Measurements from ENCODE around the gene PACSIN3.

DNA sequence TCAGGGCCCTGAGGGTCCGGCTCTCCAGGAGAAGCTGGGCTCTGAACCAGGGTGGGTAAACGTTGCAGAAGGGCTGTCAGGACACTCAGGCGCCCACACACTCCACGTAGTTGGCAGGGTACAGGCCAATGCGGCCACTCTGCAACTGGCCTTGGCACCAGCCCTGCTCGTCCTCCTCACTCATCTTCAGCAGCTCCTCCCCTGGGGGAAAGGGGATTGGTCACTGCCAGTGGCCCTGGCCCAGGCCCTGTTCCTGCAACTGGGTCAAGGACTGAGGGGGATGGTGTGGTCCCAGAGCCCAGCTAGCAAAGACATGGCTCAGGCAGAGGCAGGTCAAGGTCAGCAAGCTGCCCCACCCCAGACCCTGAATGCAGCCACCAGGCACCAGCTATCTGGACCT, 8.4 kb downstream of the PACSIN3 start:
- TF ChIP-seq EZH2 (IDR thresholded peaks at IDR 0.05; ENCODE audit: low read depth, low read length, severe bottlenecking) (no peak), POLR2A (IDR thresholded peaks at IDR 0.05; ENCODE audit: control extremely low read depth in 1 of 2, low read depth in 2 of 2, low read length in 2 of 2) (no peak), SIX5 (IDR thresholded peaks at IDR 0.05; ENCODE audit: low read depth, low read length) (no peak), RBBP5 (IDR thresholded peaks at IDR 0.05; ENCODE audit: borderline replicate concordance, low read depth, low read length) (no peak), TBP (IDR thresholded peaks at IDR 0.05; ENCODE audit: low read depth, low read length) (no peak), CEBPB (IDR thresholded peaks at IDR 0.05; ENCODE audit: low read depth, low read length) (no peak), JUND (IDR thresholded peaks at IDR 0.05; ENCODE audit: low read length) (no peak), POLR2AphosphoS5 (IDR thresholded peaks at IDR 0.05; ENCODE audit: low read depth, low read length) (no peak), TAF1 (IDR thresholded peaks at IDR 0.05; ENCODE audit: low read depth, low read length) (no peak)
- TF ChIP-seq, protein P1, sequence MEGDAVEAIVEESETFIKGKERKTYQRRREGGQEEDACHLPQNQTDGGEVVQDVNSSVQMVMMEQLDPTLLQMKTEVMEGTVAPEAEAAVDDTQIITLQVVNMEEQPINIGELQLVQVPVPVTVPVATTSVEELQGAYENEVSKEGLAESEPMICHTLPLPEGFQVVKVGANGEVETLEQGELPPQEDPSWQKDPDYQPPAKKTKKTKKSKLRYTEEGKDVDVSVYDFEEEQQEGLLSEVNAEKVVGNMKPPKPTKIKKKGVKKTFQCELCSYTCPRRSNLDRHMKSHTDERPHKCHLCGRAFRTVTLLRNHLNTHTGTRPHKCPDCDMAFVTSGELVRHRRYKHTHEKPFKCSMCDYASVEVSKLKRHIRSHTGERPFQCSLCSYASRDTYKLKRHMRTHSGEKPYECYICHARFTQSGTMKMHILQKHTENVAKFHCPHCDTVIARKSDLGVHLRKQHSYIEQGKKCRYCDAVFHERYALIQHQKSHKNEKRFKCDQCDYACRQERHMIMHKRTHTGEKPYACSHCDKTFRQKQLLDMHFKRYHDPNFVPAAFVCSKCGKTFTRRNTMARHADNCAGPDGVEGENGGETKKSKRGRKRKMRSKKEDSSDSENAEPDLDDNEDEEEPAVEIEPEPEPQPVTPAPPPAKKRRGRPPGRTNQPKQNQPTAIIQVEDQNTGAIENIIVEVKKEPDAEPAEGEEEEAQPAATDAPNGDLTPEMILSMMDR (IDR thresholded peaks at IDR 0.05; ENCODE audit: control extremely low read depth in 1 of 3, insufficient read depth in 1 of 3, low read depth in 1 of 3, low read length in 3 of 3) = no peak
